DND-41 (cell line): ENCODE results near the gene MED8.

Experiments used
- ATAC-seq: fragments of 200-7000 bp; cut with Tn5 transposase; 3 replicates; pipeline ENCODE4 v1.9.1; 2021; ENCODE audit warnings: low read depth; ENCODE audit not compliant: insufficient read depth
- DNase-seq: peaks from one replicate; pipeline ENCODE4 v3.0.0-alpha.2; 2020
- H2AFZ ChIP-seq: 2 replicates; pipeline ENCODE4 v1.6.0; 2012; ENCODE audit warnings: low read depth, low read length
- H3K27ac ChIP-seq: 2 replicates; pipeline ENCODE4 v1.5.1; 2012; ENCODE audit warnings: low read length, inconsistent platforms
- H3K27me3 ChIP-seq: fragments of 200-600 bp; sonication (generic); 2 replicates; pipeline ENCODE4 v1.6.0; 2012; ENCODE audit warnings: low read length, mild to moderate bottlenecking, inconsistent platforms; ENCODE audit not compliant: insufficient read depth, poor library complexity
- H3K36me3 ChIP-seq: 2 replicates; pipeline ENCODE4 v1.5.1; 2012; ENCODE audit warnings: low read length, inconsistent platforms; ENCODE audit not compliant: insufficient read depth
- H3K4me1 ChIP-seq: 2 replicates; pipeline ENCODE4 v1.5.1; 2012; ENCODE audit warnings: mild to moderate bottlenecking, low read length; ENCODE audit not compliant: insufficient read depth
- H3K4me2 ChIP-seq: 2 replicates; pipeline ENCODE4 v1.6.0; 2012; ENCODE audit warnings: mild to moderate bottlenecking, moderate library complexity, low read length, inconsistent platforms; ENCODE audit not compliant: insufficient read depth
- H3K4me3 ChIP-seq, 2 experiments: fragments of 200-600 bp in 1 of 2; shearing (Covaris generic) in 1 of 2; 2 replicates each; pipeline ENCODE4 v1.5.1; 2012 to 2016; ENCODE audit warnings: inconsistent platforms in 2 of 2, low read length in 2 of 2, mild to moderate bottlenecking in 2 of 2, low read depth in 1 of 2, moderate library complexity in 1 of 2
- H3K79me2 ChIP-seq: 2 replicates; pipeline ENCODE4 v1.6.0; 2012; ENCODE audit warnings: low read length, inconsistent platforms; ENCODE audit not compliant: insufficient read depth
- H3K9ac ChIP-seq: 2 replicates; pipeline ENCODE4 v1.6.0; 2012; ENCODE audit warnings: low read depth, mild to moderate bottlenecking, inconsistent platforms, low read length, moderate library complexity
- H3K9me3 ChIP-seq: 2 replicates; pipeline ENCODE4 v1.5.1; 2012; ENCODE audit warnings: low read length, moderate library complexity, mild to moderate bottlenecking, inconsistent platforms; ENCODE audit not compliant: insufficient read depth, severe bottlenecking
- H4K20me1 ChIP-seq: 2 replicates; pipeline ENCODE4 v1.6.0; 2012; ENCODE audit warnings: low read length; ENCODE audit not compliant: insufficient read depth
- EZH2 ChIP-seq: IDR thresholded peaks from 3 replicates; pipeline ENCODE4 v1.6.1; 2012; ENCODE audit warnings: borderline replicate concordance, low read depth, mild to moderate bottlenecking, moderate library complexity, low read length, inconsistent platforms; ENCODE audit not compliant: severe bottlenecking
- TF ChIP-seq, protein P1 (sequence below): IDR thresholded peaks from 2 replicates; pipeline ENCODE4 v1.5.1; 2012; ENCODE audit warnings: borderline replicate concordance, low read length, moderate library complexity, mild to moderate bottlenecking; ENCODE audit not compliant: poor library complexity, severe bottlenecking; ENCODE audit errors: extremely low read depth

MED8 gene

DNA sequence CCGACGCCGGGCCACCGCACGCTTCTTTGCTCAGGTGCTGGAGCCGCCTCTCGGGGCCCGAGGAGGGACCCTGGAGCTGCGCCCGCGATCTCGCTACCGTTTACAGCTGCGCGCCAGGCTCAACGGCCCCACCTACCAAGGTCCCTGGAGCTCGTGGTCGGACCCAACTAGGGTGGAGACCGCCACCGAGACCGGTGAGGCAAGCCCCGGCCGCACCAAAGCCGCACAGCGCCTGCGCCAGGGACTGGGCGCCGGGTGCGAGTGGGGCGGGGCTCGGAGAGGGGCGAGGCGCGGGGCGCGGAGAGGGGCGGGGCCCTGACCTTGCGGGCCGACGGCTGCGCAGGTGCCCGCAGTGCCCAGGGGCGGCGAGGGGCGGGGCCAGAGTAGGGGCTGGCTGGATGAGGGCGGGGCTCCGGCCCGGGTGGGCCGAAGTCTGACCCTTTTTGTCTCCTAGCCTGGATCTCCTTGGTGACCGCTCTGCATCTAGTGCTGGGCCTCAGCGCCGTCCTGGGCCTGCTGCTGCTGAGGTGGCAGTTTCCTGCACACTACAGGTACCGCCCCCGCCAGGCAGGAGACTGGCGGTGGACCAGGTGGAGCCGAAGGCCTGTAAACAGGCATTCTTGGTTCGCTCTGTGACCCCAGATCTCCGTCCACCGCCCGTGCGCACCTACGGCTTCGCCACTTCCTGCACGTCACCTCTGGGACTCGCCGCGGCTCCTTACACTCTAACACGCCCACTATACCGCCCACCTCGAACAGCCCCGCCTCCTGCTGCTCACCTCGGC is 40.6 kb downstream of the MED8 start:
- H3K9ac ChIP-seq: no peak overlapping the region
- no peaks in the 10 kb centered on the region for H3K4me1 ChIP-seq
- H3K27me3 ChIP-seq: no peaks in the 10 kb centered on the region
- ATAC-seq: no peak
- no peak overlapping the region for H3K4me3 ChIP-seq
- H3K4me2 ChIP-seq: no peak overlapping the region
- TF ChIP-seq, protein P1, sequence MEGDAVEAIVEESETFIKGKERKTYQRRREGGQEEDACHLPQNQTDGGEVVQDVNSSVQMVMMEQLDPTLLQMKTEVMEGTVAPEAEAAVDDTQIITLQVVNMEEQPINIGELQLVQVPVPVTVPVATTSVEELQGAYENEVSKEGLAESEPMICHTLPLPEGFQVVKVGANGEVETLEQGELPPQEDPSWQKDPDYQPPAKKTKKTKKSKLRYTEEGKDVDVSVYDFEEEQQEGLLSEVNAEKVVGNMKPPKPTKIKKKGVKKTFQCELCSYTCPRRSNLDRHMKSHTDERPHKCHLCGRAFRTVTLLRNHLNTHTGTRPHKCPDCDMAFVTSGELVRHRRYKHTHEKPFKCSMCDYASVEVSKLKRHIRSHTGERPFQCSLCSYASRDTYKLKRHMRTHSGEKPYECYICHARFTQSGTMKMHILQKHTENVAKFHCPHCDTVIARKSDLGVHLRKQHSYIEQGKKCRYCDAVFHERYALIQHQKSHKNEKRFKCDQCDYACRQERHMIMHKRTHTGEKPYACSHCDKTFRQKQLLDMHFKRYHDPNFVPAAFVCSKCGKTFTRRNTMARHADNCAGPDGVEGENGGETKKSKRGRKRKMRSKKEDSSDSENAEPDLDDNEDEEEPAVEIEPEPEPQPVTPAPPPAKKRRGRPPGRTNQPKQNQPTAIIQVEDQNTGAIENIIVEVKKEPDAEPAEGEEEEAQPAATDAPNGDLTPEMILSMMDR: no peak
- TF ChIP-seq EZH2: no peak
- H3K27ac ChIP-seq: no peak overlapping the region
- no peak for DNase-seq
- no peaks in the 10 kb centered on the region for H4K20me1 ChIP-seq
- no peak overlapping the region for H2AFZ ChIP-seq
- H3K9me3 ChIP-seq: no peaks in the 10 kb centered on the region
- H3K36me3 ChIP-seq: no peaks in the 10 kb centered on the region
- H3K79me2 ChIP-seq: no peaks in the 10 kb centered on the region

DNA sequence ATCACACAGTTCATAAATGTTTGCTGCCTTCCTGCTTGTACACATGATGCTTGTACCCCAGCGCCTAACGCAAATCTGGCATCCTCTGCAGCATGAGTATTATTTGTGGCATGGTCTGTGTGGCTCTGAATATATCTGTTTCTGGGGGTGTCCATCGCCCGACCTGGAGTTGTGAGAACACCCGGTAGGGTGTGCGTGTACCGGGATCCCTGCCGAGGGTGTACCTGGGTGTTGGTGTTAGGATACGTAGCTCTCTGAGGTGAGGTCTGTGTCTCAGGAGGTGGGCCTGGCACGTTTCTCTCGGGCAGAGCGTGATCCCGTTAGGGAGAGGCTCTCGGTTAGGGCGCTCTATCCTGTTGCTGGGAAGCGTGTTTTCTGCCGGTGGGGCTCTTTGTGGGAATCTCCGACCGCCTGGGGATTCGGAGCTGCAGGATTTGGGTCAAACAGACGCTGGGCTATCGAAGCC is 41.2 kb downstream of the MED8 start:
- Histone ChIP-seq H3K27me3 (no peaks in the 10 kb centered on the region), H3K9me3 (no peaks in the 10 kb centered on the region), H3K4me1 (no peaks in the 10 kb centered on the region), H3K4me3 (no peak overlapping the region), H4K20me1 (no peaks in the 10 kb centered on the region), H3K36me3 (no peaks in the 10 kb centered on the region), H3K79me2 (no peaks in the 10 kb centered on the region), H2AFZ (no peak overlapping the region), H3K9ac (no peak overlapping the region), H3K4me2 (no peak overlapping the region), H3K27ac (no peak overlapping the region)
- no peak for ATAC-seq
- no peak for DNase-seq
- TF ChIP-seq, protein P1: no peak
- TF ChIP-seq EZH2: no peak

- Histone ChIP-seq H3K9me3 (no peaks in the 10 kb centered on the region), H3K27me3 (no peaks in the 10 kb centered on the region), H3K36me3 (no peaks in the 10 kb centered on the region), H2AFZ (no peak overlapping the region), H3K9ac (no peak overlapping the region), H3K27ac (no peak overlapping the region), H3K79me2 (no peaks in the 10 kb centered on the region), H4K20me1 (no peaks in the 10 kb centered on the region), H3K4me3 (no peak overlapping the region), H3K4me1 (no peaks in the 10 kb centered on the region), H3K4me2 (no peak overlapping the region)
- DNase-seq: no peak
- TF ChIP-seq, protein P1: no peak
- TF ChIP-seq EZH2: no peak
- ATAC-seq: no peak
Measured at GRCh38 chr1:43346636-43347035, 43.0 kb downstream of the MED8 start.

- H3K36me3 ChIP-seq: no peaks in the 10 kb centered on the region
- H3K4me1 ChIP-seq: no peaks in the 10 kb centered on the region
- H3K4me2 ChIP-seq: no peak overlapping the region
- no peak overlapping the region for H3K4me3 ChIP-seq
- TF ChIP-seq, protein P1: no peak
- no peak for TF ChIP-seq EZH2
- no peak for ATAC-seq
- no peaks in the 10 kb centered on the region for H3K9me3 ChIP-seq
- no peak overlapping the region for H2AFZ ChIP-seq
- H4K20me1 ChIP-seq: no peaks in the 10 kb centered on the region
- DNase-seq: no peak
- no peaks in the 10 kb centered on the region for H3K27me3 ChIP-seq
- no peak overlapping the region for H3K27ac ChIP-seq
- no peak overlapping the region for H3K9ac ChIP-seq
- no peaks in the 10 kb centered on the region for H3K79me2 ChIP-seq
Measured at GRCh38 chr1:43345120-43345519, 44.5 kb downstream of the MED8 start.
